Hematopoietic multipotent progenitor cell treated with erythropoietin and hydrocortisone succinate and interleukin-3 and kit ligand, for 17 days (in vitro differentiated cells): ENCODE measurements around the gene CCDC54.
A peak's percentile ranks its signal among the peaks of the same experiment; 100 is the strongest.
"Not testable (repeated sequence)": the region's sequence is repeated elsewhere in the genome, so short reads cannot be mapped to it uniquely, and the experiment has no call there.

Experiments used
- DNase-seq: peaks from one replicate; pipeline ENCODE4 v3.0.0-alpha.2; 2015; ENCODE audit warnings: low spot score

CCDC54 gene

GRCh38 chr3:107377151-107377550 lies at the start of gene CCDC54:
Gene CCDC54 (plus strand): TSS chr3:107377439. CDS start chr3:107377588, 149 bp downstream.
- DNase-seq, result no peak

GRCh38 chr3:107328069-107328468 lies 49.2 kb upstream of the CCDC54 start:
- DNase-seq, result no peak

- no peak for DNase-seq
Measured at GRCh38 chr3:107329088-107329487, 48.2 kb upstream of the CCDC54 start.

DNA sequence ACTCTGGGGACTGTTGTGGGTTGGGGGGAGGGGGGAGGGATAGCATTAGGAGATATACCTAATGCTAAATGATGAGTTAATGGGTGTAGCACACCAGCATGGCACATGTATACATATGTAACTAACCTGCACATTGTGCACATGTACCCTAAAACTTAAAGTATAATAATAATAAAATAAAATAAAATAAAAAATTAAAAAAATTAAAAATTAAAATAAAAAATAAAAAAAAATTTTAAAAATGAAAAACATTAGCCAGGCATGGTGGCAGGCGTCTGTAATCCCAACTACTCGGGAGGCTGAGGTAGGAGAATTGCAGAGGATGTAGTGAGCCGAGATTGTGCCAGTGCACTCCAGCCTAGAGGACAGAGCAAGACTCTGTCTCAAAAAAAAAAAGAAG lies 37.5 kb upstream of the CCDC54 start:
- not testable (repeated sequence) for DNase-seq

- no peak for DNase-seq
Measured at GRCh38 chr3:107344722-107345121, 32.5 kb upstream of the CCDC54 start.

GRCh38 chr3:107345822-107346405 lies 31.3 kb upstream of the CCDC54 start:
- DNase-seq, result no peak

- no peak for DNase-seq
Measured at GRCh38 chr3:107346564-107346963, 30.7 kb upstream of the CCDC54 start.

- no peak for DNase-seq
Measured at GRCh38 chr3:107347751-107348150, 29.5 kb upstream of the CCDC54 start.

- no peak for DNase-seq
Measured at GRCh38 chr3:107356706-107357105, 20.5 kb upstream of the CCDC54 start.

GRCh38 chr3:107361633-107362032 lies 15.6 kb upstream of the CCDC54 start:
- no peak for DNase-seq

DNA sequence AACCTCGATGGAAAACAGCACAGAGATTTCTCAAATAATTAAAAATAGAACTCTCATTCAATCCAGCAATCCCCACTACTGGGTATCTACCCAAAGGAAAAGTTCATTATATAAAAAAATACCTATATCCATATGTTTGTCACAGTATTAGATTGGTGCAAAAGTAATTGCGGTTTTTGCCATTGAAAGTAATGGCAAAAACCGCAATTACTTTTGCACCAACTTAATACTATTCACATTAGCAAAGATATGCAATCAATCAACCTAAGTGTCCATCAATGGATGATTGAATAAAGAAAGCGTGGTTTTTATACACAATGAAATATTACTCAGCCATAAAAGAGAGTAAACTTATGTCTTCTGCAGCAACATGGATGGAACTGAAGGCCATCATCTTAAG lies 12.2 kb upstream of the CCDC54 start:
- DNase-seq, result no peak

DNA sequence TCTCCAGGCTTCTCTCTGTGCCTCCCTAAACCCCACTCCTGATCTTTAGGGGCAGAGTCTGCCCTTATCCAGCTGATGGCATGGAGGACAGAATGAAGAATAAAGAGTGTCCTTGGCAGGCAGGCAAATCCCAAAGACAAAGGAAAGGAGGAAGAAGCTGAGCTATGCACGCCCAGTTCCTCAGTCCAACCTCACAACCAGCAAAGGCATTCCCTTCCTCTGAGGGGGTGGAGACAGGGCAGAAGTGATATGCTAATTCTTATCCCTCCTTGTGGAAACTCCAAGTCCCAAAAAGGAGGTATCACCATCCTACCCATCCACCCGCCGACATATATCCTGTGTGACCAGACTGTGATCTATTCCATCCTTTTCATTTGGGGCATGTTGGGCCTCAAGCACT lies 10.5 kb upstream of the CCDC54 start:
- no peak for DNase-seq

DNA sequence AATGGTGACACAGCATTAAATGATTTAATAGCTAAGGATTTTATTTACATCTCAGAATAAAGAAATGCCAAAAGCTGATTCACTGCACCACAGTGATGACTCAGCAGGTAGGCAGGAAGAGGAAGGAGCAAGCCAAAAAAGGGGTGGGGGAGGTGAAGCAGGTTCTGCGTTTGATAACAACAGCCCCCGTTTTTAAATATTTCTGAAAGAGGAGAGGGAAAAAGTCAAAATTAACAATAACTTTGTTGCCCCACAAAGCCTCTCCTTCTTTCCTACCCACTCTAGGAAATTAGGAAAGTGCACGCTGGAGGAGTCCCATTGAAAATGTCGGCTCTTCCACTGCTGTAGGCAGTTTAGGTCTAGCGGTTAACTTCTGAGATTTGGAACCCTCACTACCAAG lies 9.9 kb upstream of the CCDC54 start:
- peak; percentile 34 for DNase-seq

DNA sequence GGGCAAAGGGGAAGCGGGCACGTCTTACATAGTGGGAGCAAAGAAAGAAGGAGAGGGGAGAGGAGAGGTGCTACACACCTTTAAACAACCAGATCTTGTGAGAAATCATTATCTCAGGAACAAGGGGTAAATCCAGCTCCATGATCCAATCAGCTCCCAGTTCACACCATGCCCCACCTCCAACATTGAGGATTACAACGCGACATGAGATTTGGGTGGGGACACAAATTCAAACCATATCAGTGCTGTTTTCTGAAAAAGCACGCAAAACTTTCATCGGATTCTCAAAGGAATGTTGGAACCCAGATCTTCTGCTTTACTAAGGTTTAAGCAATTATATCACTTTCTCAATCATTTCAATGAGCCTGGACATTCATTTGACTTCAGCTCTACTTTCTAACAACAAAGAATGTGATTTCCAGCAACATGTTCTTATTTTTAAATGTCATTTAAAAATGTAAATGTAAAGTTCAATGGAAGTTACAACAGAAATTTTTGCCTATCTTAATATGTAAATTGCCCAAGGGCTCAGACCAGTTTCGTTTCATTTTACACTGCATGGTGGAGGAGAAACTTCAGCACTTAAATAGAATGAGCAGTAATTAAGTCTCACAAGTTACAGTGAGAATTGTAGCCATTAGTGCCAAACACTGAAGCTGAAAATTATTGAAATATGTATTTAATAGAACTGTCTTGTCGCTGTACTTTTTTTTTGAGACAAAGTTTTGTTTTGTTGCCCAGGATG lies 8.4 kb upstream of the CCDC54 start:
- DNase-seq, result no peak

GRCh38 chr3:107369791-107370190 lies 7.4 kb upstream of the CCDC54 start:
- DNase-seq, result no peak

- no peak for DNase-seq
Measured at GRCh38 chr3:107370907-107371306, 6.3 kb upstream of the CCDC54 start.

DNA sequence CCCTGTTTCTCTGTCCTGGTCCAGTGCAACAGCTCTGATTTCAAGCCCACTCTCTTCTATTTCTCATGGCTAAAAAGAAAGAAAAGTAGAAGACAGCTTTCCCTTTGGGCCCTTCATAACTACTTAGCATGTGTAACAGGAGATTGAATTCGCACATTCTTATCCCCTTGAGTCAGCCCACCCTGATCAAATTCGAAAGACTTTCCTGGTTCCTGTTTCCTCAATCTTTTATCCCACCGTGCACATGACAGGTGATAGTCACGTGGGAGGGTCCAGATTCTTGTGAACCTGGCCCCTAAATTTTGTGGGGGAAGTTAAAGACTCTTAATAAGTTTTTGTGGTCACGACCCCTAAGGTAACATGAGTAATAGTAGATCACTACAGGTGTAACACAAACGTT lies 4.7 kb upstream of the CCDC54 start:
- DNase-seq, result no peak

DNA sequence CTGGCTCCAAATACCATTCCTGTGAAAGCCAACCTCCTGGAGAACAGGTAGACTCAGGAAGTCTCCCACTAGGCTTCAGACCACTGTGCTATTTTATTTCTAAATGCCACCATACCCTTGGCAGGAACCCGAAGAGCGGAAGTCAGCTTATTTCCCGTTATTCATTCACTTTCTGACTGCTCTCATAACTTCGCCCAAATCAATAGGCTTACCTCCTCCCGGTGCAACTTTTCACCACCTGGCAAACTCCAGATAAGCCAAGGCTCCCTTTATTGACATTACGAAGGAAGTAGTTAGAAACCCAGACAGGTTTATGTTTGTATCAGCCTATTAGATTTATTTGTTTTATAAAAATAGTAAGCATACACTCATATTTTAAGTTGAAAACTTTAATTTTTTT lies 3.3 kb upstream of the CCDC54 start:
- DNase-seq, result no peak

GRCh38 chr3:107375682-107376081 lies 1.6 kb upstream of the CCDC54 start:
- DNase-seq, result no peak

DNA sequence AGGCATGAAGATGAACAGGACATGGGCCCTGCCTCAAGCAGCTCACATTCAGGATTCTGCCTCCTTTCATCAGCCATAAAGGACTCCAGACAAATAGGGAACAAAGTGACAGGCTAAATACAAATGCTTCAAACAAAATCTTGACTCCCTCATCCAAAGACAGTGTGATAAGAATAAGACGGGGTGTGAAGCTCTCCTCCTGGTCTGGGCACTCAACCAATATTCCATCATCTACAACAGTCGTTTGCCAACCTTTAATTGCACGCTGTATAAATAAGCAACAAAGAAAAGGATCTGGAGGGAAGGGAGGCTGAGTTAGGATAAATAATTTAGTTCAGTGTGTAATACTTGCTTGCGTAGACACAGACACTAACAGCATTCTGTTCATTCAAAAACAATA lies 5.4 kb downstream of the CCDC54 start:
- no peak for DNase-seq

- no peak for DNase-seq
Measured at GRCh38 chr3:107384428-107384827, 7.2 kb downstream of the CCDC54 start.

- DNase-seq, result no peak
Measured at GRCh38 chr3:107384907-107385306, 7.7 kb downstream of the CCDC54 start.

DNA sequence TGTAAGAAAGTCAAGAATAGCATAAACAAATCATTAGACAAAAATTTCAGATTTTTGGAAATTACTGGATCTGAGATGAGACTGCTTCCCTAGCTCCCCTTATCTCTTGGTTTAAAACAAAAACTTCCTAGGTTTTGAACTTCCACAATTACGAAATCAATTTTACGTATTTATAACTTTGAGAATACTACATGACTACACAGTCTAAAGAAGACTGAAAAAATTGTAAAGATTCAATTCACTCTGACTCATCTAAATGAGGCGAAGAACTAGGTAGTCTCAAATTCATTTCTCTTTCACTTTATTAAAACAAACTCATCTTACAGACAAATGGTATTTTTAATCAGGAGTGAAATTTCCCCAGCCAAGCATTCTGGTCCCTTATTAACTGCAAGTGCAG lies 10.3 kb downstream of the CCDC54 start:
- DNase-seq, result no peak

GRCh38 chr3:107392549-107393165 lies 15.4 kb downstream of the CCDC54 start:
- no peak for DNase-seq
